GM18502 (cell line): ENCODE results near the gene PARD3.

Experiments
- ATAC-seq: cut with Tn5 transposase; IDR thresholded peaks from one replicate; pipeline ENCODE4 v1.9.1; 2021; ENCODE audit warnings: mild to moderate bottlenecking; ENCODE audit not compliant: unreplicated experiment, poor library complexity

PARD3 gene

GRCh38 chr10:34641147-34641912 is 173.8 kb downstream of the PARD3 start:
- ATAC-seq = no peak

- peak; percentile 51 for ATAC-seq
These were observed 176.6 kb downstream of the PARD3 start for GRCh38 chr10:34638406-34639054.

- ATAC-seq = peak; percentile 88
These were observed 177.6 kb downstream of the PARD3 start for GRCh38 chr10:34637418-34637911.

- ATAC-seq = no peak
These were observed 180.0 kb downstream of the PARD3 start for GRCh38 chr10:34635111-34635510.

- ATAC-seq = no peak
These were observed 181.7 kb downstream of the PARD3 start for GRCh38 chr10:34633374-34633773.

- ATAC-seq = no peak
These were observed 186.0 kb downstream of the PARD3 start for GRCh38 chr10:34629084-34629483.

GRCh38 chr10:34628174-34628796 is 186.8 kb downstream of the PARD3 start:
- ATAC-seq = no peak

- no peak for ATAC-seq
These were observed 187.4 kb downstream of the PARD3 start for GRCh38 chr10:34627741-34628140.

GRCh38 chr10:34627331-34627730 is 187.8 kb downstream of the PARD3 start:
- ATAC-seq = no peak

GRCh38 chr10:34626158-34626880 is 188.8 kb downstream of the PARD3 start:
- no peak for ATAC-seq

- no peak for ATAC-seq
These were observed 190.6 kb downstream of the PARD3 start for GRCh38 chr10:34624323-34625153.

- no peak for ATAC-seq
These were observed 192.2 kb downstream of the PARD3 start for GRCh38 chr10:34622945-34623344.

- ATAC-seq = no peak
These were observed 196.5 kb downstream of the PARD3 start for GRCh38 chr10:34618611-34619010.

GRCh38 chr10:34615770-34616169 is 199.3 kb downstream of the PARD3 start:
- no peak for ATAC-seq

- no peak for ATAC-seq
These were observed 201.6 kb downstream of the PARD3 start for GRCh38 chr10:34613491-34613890.

- ATAC-seq = no peak
These were observed 202.2 kb downstream of the PARD3 start for GRCh38 chr10:34612938-34613337.

GRCh38 chr10:34612446-34612845 is 202.7 kb downstream of the PARD3 start:
- ATAC-seq = no peak

GRCh38 chr10:34609287-34609940 is 205.7 kb downstream of the PARD3 start:
- no peak for ATAC-seq

GRCh38 chr10:34607894-34608293 is 207.2 kb downstream of the PARD3 start:
- ATAC-seq = no peak
